ENCODE measurements around the gene MICU2.

- TF ChIP-seq EZH2 (IDR thresholded peaks at IDR 0.05; ENCODE audit: borderline replicate concordance, low read length) = no peak
- no peak for TF ChIP-seq CTCF (IDR thresholded peaks at IDR 0.05; ENCODE audit: low read length)
Measured at GRCh38 chr13:21461131-21461530, 142.8 kb downstream of the MICU2 start.
